DLD1 (cell line): ENCODE measurements around the gene RNU2-63P.
"Not testable (repeated sequence)": the region's sequence is repeated elsewhere in the genome, so short reads cannot be mapped to it uniquely, and the experiment has no call there.

Experiments used
- in situ Hi-C: cut with HindIII; loops from 2 replicates; pipeline ENCODE4 v1.10.0; 2017; ENCODE audit warnings: low sequenced_read_pairs

RNU2-63P gene

GRCh38 chr2:87987473-87987872 lies 28.9 kb downstream of the RNU2-63P start:
- in situ Hi-C loops, result not testable (repeated sequence)

GRCh38 chr2:87985902-87986301 lies 30.4 kb downstream of the RNU2-63P start:
- in situ Hi-C loops, result not testable (repeated sequence)

- in situ Hi-C loops, result not testable (repeated sequence)
Observed at GRCh38 chr2:87981182-87981581, 35.2 kb downstream of the RNU2-63P start.

- in situ Hi-C loops, result not testable (repeated sequence)
Observed at GRCh38 chr2:87972385-87972784, 44.0 kb downstream of the RNU2-63P start.
